HG02885 (cell line): ENCODE results near the gene SSH2.
"Not testable (repeated sequence)": the region's sequence is repeated elsewhere in the genome, so short reads cannot be mapped to it uniquely, and the experiment has no call there.

Source experiments
- ATAC-seq: cut with Tn5 transposase; IDR thresholded peaks from one replicate; pipeline ENCODE4 v1.9.1; 2021; ENCODE audit warnings: mild to moderate bottlenecking; ENCODE audit not compliant: unreplicated experiment, poor library complexity

Gene SSH2

GRCh38 chr17:29686993-29687590 lies 242.9 kb downstream of the SSH2 start:
- no peak for ATAC-seq

GRCh38 chr17:29683481-29683880 lies 246.5 kb downstream of the SSH2 start:
- ATAC-seq, result no peak

DNA sequence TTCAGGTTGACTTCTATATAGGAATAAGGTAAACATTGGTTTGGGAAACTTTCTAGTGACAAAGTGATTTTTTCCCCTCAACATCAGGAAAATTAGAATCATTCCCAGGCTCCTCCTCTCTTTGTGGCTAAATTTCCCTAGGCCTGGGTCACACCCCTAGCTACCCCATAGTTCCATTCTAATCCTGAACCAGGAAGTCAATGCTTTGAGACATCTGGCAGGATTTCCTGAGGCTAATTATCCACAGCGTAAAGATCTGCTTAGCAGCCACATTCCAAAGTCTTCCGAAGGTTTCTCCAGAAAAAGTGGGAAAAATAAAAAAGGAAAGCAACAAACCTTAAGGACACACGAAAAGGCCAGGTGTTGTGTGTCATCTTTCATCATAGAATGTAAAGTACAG lies 247.0 kb downstream of the SSH2 start:
- no peak for ATAC-seq

DNA sequence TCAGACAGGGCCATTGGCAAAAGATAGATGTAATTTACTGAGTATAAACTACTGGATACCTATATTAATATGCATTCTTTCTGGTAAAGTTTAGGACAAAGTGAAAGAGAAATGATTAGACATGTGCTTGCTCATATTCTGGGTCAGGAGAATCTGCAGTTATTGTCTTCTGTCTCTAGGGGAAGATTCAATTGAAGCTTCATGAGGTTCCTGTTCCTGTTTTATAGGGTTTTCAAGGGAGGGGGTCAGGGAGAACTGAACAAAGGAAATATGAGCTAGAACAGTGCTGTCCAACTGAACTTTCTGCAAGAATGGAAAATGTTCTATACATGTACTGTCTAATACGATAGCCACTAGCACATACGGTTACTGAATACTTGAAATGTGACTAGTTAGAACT lies 248.0 kb downstream of the SSH2 start:
- no peak for ATAC-seq

DNA sequence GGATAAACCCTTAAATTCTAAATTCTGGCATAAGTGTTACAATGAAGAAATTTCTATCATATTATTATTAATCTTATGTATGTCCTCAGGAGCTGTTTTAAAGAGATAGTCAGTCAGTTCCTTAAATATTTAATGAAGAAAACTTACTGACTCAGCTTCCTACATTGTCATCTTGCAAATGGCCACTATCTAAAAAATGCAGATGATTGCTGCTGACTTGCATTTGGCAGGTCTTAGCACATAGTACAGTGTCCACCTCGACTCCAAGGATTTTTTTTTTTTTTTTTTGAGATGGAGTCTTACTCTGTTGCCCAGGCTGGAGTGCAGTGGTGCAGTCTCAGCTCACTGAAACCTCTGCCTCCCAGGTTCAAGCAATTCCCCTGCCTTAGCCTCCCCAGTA lies 252.2 kb downstream of the SSH2 start:
- ATAC-seq, result no peak

- no peak for ATAC-seq
Measured at GRCh38 chr17:29677221-29677791, 252.7 kb downstream of the SSH2 start.

- not testable (repeated sequence) for ATAC-seq
Measured at GRCh38 chr17:29675961-29676360, 254.1 kb downstream of the SSH2 start.

GRCh38 chr17:29674281-29674680 lies 255.7 kb downstream of the SSH2 start:
- no peak for ATAC-seq

GRCh38 chr17:29671661-29672060 lies 258.4 kb downstream of the SSH2 start:
- ATAC-seq, result no peak

DNA sequence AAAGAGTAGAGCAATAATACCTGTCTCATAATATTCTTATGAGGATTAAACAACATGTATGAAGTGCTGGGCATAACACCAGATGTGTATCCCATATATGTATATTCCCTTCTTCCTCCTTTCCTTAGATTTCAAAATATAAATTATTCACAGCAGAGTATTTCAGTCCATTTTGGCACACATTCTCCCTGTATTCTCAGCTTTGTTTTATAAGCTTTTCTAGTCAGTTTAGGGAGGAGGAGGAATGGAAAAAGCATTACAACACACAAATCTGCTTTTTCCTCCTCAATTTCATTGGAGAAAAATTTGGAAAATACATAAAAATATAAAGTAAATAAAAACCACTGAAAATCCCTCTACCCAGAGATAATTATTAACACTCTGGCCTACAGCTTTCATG lies 260.8 kb downstream of the SSH2 start:
- ATAC-seq, result no peak

DNA sequence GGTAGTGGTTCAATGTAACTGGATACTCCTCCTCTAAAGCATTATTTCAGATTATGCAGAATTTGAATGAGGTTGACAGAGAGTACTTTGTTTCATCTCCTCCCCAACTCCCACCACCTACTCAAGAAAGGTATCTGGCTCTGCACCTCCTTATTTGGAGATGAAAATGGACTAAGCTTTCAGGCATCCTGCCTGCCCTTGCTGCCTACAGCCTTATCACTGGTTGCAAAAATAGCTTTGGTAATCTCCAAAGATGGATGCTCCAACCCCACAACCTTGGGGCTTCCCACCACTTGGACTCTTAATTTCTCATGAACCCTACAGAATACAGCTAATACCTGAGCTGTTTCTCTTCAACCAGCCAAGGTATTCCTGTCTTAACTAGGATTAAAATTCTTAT lies 262.1 kb downstream of the SSH2 start:
- no peak for ATAC-seq

DNA sequence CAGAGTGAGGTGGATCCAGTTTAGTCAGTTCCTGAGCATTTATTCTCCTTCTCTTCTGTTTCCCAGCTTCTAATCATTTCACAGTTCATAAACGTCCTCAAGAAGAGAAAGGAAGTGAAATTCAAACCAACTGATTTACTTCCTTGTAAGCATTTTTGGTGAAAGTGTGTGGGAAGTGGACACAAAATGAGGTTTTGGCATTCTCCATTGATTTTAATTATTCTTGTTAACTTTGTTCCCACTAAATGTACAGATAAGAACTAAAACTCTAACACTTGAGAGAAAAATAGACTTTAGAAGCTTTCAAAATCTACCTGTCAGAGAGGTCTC lies 264.6 kb downstream of the SSH2 start:
- no peak for ATAC-seq

DNA sequence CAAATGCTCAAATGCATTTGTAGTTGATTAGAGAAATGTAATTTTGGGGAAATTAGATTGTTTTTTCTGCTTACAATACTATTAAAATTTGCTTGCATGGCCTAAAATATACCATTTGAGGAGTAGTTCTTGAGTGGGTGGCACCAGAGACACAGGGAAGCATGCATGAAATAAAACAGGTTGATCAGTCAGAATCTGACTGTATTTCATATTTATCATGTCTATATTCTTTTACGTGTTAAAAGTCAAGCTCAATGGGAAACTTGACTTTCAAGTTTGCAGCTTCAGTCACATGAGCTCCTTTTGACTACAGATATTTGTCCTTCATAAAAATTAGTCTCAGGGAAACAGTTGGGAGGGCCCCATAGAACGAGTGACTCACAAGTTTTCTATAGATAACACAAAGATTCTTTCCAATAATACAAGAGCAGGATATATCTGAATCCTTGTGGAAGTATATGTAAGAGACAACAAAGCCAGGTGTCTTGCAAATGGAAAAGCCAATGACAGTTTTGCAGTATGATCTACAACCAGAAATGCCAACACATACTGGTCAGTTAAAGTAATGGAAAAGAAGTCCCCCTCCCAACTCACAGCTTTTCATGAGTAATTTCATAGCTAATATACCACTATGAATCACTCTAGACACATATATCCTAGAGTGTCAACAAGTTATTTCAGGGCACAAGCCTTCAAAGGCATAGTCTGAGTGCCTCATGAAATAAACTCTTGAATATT lies 265.1 kb downstream of the SSH2 start:
- no peak for ATAC-seq

GRCh38 chr17:29663155-29663554 lies 266.9 kb downstream of the SSH2 start:
- no peak for ATAC-seq

- no peak for ATAC-seq
Measured at GRCh38 chr17:29661213-29661612, 268.8 kb downstream of the SSH2 start.

DNA sequence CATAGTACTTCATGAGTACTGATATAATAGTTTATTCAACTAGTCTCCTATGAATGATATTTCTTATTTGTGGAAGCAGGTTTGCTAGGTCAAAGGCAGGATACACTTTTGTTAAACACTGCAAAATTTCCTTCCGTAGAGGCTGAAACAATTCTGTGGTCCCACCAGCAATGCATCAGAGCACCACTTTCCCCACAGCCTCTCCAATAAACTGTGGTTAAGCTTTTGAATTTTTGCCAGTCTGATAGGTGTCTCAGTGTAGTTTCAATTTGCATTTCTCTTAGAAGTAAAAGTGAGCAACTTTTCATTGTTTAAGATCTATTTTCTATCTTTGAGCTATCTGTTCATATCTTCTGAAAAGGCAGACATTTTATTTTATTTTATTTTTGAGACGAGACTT lies 270.9 kb downstream of the SSH2 start:
- ATAC-seq, result no peak

DNA sequence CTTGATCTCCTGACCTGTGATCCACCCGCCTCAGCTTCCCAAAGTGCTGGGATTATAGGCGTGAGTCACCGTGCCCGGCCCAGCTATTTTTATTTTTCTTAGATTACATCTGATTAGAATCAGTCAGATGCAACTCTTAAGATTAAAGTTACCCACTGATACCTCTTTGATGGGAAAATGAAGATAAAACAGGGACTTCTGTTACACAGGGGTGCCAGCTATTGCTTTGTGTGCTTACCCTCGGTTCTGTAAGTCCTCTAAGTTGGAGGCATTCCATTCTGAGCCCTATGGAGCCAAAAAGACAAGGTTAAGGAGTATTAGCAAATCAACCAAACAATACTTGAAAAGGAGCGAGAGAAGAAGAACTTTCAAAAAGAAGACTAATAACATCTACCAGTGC lies 274.7 kb downstream of the SSH2 start:
- ATAC-seq, result no peak

DNA sequence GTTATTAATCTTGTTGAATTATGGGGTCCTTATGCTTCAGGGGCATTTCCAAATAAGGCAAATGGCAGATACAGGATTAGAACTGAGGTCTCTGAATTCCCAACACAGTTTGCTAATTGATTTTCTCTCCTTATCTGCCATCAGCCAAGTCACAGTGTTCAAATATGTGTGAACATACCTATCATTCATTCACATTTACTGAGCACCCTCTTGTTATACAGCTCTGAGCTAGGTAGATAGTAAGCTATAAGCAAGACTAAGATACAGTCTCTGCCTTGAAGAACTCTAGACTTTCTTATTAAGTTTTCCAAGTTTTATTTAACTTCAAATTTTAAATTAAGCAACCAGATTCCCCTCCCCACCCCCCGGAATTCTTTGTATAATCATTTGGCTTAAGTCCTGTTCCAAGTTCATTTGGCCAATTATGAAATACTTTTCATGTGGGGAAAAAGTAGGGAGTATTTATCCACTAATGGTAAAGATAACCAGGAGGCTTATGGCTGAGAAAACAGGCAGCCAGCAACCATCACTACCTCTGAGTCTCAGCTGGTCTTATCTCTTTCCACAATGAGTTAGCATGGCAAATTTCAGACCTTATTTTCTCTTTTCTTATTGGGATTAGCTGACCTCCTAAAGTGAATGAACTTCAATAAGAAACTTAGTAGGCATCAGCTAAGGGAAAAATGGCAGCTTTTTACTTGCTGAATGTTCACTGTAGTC lies 275.9 kb downstream of the SSH2 start:
- no peak for ATAC-seq

- ATAC-seq, result no peak
Measured at GRCh38 chr17:29652976-29653375, 277.1 kb downstream of the SSH2 start.

- ATAC-seq, result not testable (repeated sequence)
Measured at GRCh38 chr17:29651913-29652312, 278.1 kb downstream of the SSH2 start.

DNA sequence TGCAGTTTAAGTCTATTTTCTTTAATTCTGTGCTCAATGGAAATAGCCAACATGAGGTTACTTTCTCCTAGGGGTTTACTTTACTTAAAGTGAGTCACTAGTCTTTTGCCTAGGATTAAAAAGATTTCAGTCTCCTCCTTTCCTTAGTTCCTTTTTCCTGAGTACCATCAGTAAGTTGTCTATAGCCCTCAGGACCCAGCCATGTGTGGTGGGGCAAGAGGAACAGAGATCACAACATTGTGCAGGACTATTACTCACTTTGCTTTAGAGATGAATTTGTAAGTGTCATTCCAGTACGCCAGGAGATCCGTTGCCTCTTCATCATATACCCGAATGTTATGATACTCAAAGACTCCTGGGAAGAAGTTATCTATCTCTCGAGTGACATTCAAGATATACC lies 279.6 kb downstream of the SSH2 start:
- no peak for ATAC-seq
